Measurements from ENCODE around the gene ARHGEF3. TPM values are rescaled to one million over a fixed set of nuclear protein-coding genes. Genes with fewer than 3 reads are reported as not detected.
A peak's percentile ranks its signal among the peaks of the same experiment; 100 is the strongest.

ARHGEF3 gene
- polyA plus RNA-seq, 1 experiment, result 2.1 TPM

DNA sequence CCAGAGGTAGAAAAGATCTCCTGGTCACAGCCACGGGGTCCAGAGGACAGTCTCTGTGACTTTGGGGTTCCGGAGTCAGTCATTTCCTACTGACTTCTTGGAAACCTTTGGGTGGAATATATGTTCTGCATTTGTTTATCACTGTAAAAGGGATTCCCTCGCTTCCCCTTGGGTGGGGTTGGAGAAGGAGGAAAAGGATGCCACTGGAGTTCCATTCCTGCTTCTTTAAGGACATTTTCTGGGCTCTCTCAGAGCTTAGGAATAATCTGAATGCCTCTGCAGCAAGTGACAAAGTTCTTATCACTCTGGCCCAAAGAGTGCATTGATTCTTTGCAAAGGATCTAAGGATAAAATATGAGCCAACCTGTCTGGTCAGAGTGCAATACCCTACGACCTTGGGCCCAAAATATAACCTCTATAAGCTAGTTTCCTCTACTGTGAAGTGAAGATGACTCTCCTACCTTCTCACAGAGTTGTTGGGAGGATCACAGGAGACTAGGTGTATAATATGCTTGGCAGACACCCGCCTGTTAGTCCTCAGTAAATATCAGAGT, 17.2 kb downstream of the ARHGEF3 start:
- POLR2A ChIA-PET, result no interaction called here
- Histone ChIP-seq H3K4me3 (ENCODE audit: low read depth, low read length) (no peak overlapping the region), H3K27me3 (ENCODE audit: control insufficient read depth, insufficient read depth, low read length) (no peaks in the 10 kb centered on the region; the same call in 1 of the 2 replicates), H3K36me3 (ENCODE audit: control insufficient read depth, insufficient read depth, low read length) (no peaks in the 10 kb centered on the region)
- CTCF ChIA-PET, result interaction anchor here (3.6 kb wide), 1 partner anchor 15 kb away, joined by 25 read pairs; no protein-coding TSS in a partner anchor
- no peak for DNase-seq (ENCODE audit: low read depth)
- TF ChIP-seq, protein P1, sequence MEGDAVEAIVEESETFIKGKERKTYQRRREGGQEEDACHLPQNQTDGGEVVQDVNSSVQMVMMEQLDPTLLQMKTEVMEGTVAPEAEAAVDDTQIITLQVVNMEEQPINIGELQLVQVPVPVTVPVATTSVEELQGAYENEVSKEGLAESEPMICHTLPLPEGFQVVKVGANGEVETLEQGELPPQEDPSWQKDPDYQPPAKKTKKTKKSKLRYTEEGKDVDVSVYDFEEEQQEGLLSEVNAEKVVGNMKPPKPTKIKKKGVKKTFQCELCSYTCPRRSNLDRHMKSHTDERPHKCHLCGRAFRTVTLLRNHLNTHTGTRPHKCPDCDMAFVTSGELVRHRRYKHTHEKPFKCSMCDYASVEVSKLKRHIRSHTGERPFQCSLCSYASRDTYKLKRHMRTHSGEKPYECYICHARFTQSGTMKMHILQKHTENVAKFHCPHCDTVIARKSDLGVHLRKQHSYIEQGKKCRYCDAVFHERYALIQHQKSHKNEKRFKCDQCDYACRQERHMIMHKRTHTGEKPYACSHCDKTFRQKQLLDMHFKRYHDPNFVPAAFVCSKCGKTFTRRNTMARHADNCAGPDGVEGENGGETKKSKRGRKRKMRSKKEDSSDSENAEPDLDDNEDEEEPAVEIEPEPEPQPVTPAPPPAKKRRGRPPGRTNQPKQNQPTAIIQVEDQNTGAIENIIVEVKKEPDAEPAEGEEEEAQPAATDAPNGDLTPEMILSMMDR (IDR thresholded peaks at IDR 0.05; ENCODE audit: insufficient read depth, low read depth, low read length), result no peak

DNA sequence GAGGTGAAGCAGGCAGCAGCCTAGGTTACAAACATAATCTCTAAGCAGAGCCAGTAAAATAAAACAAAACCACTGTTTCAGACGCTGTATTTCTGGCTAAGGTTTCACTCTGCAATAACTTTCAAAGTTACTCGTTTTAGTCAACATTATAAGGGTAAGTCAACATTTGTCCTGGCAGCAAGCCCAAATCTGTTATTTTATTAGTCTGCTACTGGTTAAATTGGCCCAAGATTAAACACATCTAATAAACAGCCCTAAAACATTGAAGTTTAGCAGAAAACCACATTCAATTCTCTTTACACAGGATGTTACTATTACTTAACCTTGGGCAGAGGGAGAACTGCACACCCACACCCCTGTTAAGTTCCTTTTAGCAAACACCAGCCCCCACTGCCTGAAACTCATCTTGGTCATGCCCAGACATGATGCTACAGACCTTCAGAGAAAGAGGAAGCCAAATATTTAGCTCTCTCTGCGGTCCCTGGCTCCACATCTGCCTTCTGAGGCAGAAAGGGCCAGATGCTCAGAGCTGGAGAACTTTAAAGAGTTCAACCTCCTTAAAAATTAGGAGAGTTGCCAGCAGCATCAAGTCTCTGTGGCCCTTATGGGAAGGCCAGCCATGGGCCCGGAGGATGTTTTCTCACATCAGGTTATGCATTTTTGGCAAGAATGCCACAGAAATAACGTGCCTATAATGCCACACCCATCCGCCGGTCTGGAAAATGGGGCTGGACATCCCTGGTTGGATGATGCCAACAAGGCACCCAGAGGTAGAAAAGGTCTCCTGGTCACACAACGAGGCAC, 17.9 kb downstream of the ARHGEF3 start:
- Histone ChIP-seq H3K4me3 (ENCODE audit: low read depth, low read length) (no peak overlapping the region), H3K27me3 (ENCODE audit: control insufficient read depth, insufficient read depth, low read length) (no peaks in the 10 kb centered on the region; the same call in 1 of the 2 replicates), H3K36me3 (ENCODE audit: control insufficient read depth, insufficient read depth, low read length) (no peaks in the 10 kb centered on the region)
- CTCF ChIA-PET, result interaction anchor here (0.5 to 3.6 kb wide), 2 partner anchors 16 to 461 kb away, joined by 3 to 25 read pairs; no protein-coding TSS in a partner anchor
- POLR2A ChIA-PET, result no interaction called here
- DNase-seq (ENCODE audit: low read depth), result peak; percentile 66
- TF ChIP-seq, protein P1 (IDR thresholded peaks at IDR 0.05; ENCODE audit: insufficient read depth, low read depth, low read length), result no peak

DNA sequence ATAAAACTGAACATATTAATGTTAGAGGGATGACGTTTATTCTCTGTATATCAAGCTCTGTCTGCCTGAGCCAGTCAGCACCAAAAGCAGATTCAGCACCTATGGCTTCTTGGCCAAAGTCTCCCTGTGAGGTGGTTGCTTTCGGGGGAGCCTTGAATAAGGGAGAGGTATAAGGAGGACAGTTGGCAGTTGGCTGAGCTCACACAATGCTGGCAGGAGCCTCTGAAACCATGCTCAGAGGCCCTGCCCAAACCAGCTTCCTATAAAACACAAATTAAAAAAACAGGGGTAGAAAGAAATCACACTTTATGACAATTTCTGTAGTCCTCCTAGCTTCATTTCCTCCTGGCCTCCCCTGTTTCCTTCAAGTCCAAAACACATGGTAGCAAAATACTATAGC, 18.8 kb downstream of the ARHGEF3 start:
- POLR2A ChIA-PET, result interaction anchor here (0.6 kb wide), 1 partner anchor 18 kb away, joined by 6 read pairs; no protein-coding TSS in a partner anchor
- TF ChIP-seq, protein P1 (IDR thresholded peaks at IDR 0.05; ENCODE audit: insufficient read depth, low read depth, low read length), result no peak
- no peaks in the 10 kb centered on the region for H3K36me3 ChIP-seq (ENCODE audit: control insufficient read depth, insufficient read depth, low read length)
- CTCF ChIA-PET, result interaction anchor here (0.5 to 2.5 kb wide), 3 partner anchors 17 to 462 kb away, joined by 3 to 8 read pairs (median 3); no protein-coding TSS in a partner anchor
- H3K27me3 ChIP-seq (ENCODE audit: control insufficient read depth, insufficient read depth, low read length), result no peaks in the 10 kb centered on the region; the same call in 1 of the 2 replicates
- no peak overlapping the region for H3K4me3 ChIP-seq (ENCODE audit: low read depth, low read length)
- no peak for DNase-seq (ENCODE audit: low read depth)

DNA sequence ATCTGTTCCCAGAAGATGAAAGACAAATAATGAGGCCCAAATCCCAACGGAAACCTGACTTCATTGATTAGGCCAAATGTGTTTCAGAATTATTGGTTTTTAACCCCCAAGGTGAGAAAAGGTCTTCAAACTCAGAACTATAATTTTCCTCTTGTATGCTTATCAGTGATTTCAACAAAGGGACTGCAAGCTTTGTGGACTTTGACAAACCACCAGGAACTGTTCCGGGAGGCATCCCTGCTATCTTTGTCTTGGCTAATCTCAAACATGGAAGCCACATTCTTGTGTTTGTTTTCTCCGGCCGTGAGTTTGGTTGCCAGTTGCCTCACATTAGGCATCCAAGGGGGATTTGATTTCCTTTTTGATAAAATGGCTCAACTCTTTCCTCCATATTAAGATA, 19.5 kb downstream of the ARHGEF3 start:
- Histone ChIP-seq H3K4me3 (ENCODE audit: low read depth, low read length) (no peak overlapping the region), H3K27me3 (ENCODE audit: control insufficient read depth, insufficient read depth, low read length) (peaks cover 2% of the 10 kb centered on the region; the same call in 1 of the 2 replicates), H3K36me3 (ENCODE audit: control insufficient read depth, insufficient read depth, low read length) (no peaks in the 10 kb centered on the region)
- ChIA-PET CTCF (interaction anchor here (1.3 to 2.5 kb wide), 2 partner anchors 18 to 207 kb away, joined by 3 to 8 read pairs; no protein-coding TSS in a partner anchor), POLR2A (interaction anchor here (0.6 kb wide), 1 partner anchor 17 kb away, joined by 6 read pairs; no protein-coding TSS in a partner anchor)
- no peak for DNase-seq (ENCODE audit: low read depth)
- TF ChIP-seq, protein P1 (IDR thresholded peaks at IDR 0.05; ENCODE audit: insufficient read depth, low read depth, low read length), result no peak

DNA sequence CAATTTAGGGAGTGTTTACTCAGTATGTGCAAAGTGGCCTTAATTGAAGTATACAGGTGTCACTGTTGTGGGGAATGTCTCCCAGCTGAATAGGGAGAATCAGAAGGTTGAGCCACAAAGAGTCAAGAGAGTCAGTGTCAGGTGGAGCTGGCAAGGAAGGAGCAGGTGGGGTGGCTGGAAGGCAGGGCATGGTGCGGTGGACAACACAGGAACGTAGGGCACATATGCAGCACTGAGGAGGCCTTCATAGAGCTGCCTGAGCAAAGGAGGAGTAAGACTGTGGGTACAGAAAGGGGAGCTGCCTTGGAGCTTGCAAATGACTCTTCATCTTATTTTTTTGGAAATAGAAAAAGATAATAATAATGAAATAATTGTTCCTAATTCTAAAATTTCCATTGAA, 20.0 kb downstream of the ARHGEF3 start:
- ChIA-PET POLR2A (no interaction called here), CTCF (interaction anchor here (2.5 kb wide), 1 partner anchor 18 kb away, joined by 8 read pairs; no protein-coding TSS in a partner anchor)
- Histone ChIP-seq H3K4me3 (ENCODE audit: low read depth, low read length) (no peak overlapping the region), H3K27me3 (ENCODE audit: control insufficient read depth, insufficient read depth, low read length) (peaks cover 2% of the 10 kb centered on the region; the same call in 1 of the 2 replicates), H3K36me3 (ENCODE audit: control insufficient read depth, insufficient read depth, low read length) (no peaks in the 10 kb centered on the region)
- no peak for DNase-seq (ENCODE audit: low read depth)
- TF ChIP-seq, protein P1 (IDR thresholded peaks at IDR 0.05; ENCODE audit: insufficient read depth, low read depth, low read length), result no peak
